A549 treated with CpdA at 1 μM for 4 hours (cell line): ENCODE measurements around the gene TRIM36. TPM values are rescaled to one million over a fixed set of nuclear protein-coding genes. Genes with fewer than 3 reads are reported as not detected.

Experiments
- total RNA-seq: library from RNA; stranded (reverse); fragments of 200-300 nt; extraction: Qiagen RNA extraction; gene quantifications from 5 replicates; pipeline ENCODE4 v1.2.3, GENCODE V29; 2022; ENCODE audit warnings: low read depth

The TRIM36 gene, protein sequence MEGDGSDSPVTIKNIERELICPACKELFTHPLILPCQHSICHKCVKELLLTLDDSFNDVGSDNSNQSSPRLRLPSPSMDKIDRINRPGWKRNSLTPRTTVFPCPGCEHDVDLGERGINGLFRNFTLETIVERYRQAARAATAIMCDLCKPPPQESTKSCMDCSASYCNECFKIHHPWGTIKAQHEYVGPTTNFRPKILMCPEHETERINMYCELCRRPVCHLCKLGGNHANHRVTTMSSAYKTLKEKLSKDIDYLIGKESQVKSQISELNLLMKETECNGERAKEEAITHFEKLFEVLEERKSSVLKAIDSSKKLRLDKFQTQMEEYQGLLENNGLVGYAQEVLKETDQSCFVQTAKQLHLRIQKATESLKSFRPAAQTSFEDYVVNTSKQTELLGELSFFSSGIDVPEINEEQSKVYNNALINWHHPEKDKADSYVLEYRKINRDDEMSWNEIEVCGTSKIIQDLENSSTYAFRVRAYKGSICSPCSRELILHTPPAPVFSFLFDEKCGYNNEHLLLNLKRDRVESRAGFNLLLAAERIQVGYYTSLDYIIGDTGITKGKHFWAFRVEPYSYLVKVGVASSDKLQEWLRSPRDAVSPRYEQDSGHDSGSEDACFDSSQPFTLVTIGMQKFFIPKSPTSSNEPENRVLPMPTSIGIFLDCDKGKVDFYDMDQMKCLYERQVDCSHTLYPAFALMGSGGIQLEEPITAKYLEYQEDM
- 1.5 to 1.7 TPM (median 1.7 TPM) in 5 replicates for total RNA-seq

DNA sequence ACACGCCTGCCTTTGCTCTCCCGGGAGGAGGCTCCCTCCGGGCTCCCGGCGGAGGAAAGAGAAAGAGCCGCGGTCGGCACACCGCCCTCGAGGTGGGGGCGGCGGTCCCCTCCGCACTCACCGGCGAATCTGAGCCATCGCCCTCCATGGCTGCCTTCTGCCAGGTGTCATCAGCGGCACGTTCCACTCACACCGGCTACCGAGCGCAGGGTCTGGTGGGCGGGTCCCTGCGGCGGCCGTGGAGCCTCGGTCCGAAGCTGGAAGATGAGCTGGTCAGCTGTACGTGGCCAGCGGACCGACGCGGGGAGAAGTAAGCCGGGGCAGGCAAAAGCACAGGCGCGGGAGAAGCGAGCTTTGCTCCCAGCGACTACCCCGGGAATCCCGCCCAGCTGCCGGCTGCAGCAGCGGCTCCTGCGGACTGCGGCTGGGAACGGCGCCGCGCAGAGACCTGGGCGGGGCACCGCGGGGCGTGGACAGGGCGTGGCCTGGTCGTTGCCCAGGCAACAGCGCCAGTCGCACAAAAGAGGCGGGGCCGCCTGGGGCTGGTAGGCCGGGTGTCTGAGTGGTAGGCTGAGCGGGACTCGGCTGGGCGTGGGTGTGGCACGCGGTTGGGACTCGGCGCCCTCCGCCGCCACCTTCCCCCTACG, at the start of gene TRIM36:
Gene TRIM36 (minus strand): TSS at position 422 of the 647 bp plus-strand sequence. CDS start 274 bp downstream, at position 148.

Other genes with a start within 250 kb of the TRIM36 start
- gene PGGT1B, start 93.0 kb upstream of the TRIM36 start, total RNA-seq = 15.9 to 21.5 TPM (median 20.6 TPM) in 5 replicates
- gene CCDC112, start 126.7 kb upstream of the TRIM36 start, total RNA-seq = 6.2 to 11.9 TPM (median 7.3 TPM) in 5 replicates